ENCODE data around the gene NUDT4.
"Not testable (repeated sequence)": the region's sequence is repeated elsewhere in the genome, so short reads cannot be mapped to it uniquely, and the experiment has no call there.

GRCh38 chr12:93409343-93410187 lies 31.8 kb downstream of the NUDT4 start:
- TF ChIP-seq CTCF (IDR thresholded peaks at IDR 0.05; ENCODE audit: insufficient read depth, low read length); GABPA (IDR thresholded peaks at IDR 0.05; ENCODE audit: low read depth); POLR2AphosphoS5 (IDR thresholded peaks at IDR 0.05; ENCODE audit: low read depth); REST (IDR thresholded peaks at IDR 0.05; ENCODE audit: insufficient replicate concordance, low read depth); SPI1 (IDR thresholded peaks at IDR 0.05; ENCODE audit: borderline replicate concordance, low read depth): not testable (repeated sequence)
